GM19238 (cell line): Measurements from ENCODE around the gene CFAP141.
"Not testable (repeated sequence)": the region's sequence is repeated elsewhere in the genome, so short reads cannot be mapped to it uniquely, and the experiment has no call there.

Experiments used
- DNase-seq: peaks from one replicate; pipeline ENCODE4 v3.0.0; 2011; ENCODE audit warnings: low spot score; ENCODE audit not compliant: insufficient read length

Gene CFAP141

GRCh38 chr1:154206196-154206595 is at the start of gene CFAP141:
CFAP141 (minus strand) TSS chr1:154206333; CDS start chr1:154206307, 26 bp downstream.
- no peak for DNase-seq

GRCh38 chr1:154253671-154254070 is 47.5 kb upstream of the CFAP141 start:
- no peak for DNase-seq

- no peak for DNase-seq
These were observed 35.7 kb upstream of the CFAP141 start for GRCh38 chr1:154241703-154242351.

- no peak for DNase-seq
These were observed 34.2 kb upstream of the CFAP141 start for GRCh38 chr1:154240294-154240833.

- DNase-seq = no peak
These were observed 33.4 kb upstream of the CFAP141 start for GRCh38 chr1:154239491-154239890.

- DNase-seq = no peak
These were observed 31.9 kb upstream of the CFAP141 start for GRCh38 chr1:154237880-154238506.

- DNase-seq = no peak
These were observed 31.3 kb upstream of the CFAP141 start for GRCh38 chr1:154237435-154237834.

- no peak for DNase-seq
These were observed 30.7 kb upstream of the CFAP141 start for GRCh38 chr1:154236855-154237254.

GRCh38 chr1:154233127-154233526 is 27.0 kb upstream of the CFAP141 start:
- DNase-seq = not testable (repeated sequence)

GRCh38 chr1:154231112-154231511 is 25.0 kb upstream of the CFAP141 start:
- not testable (repeated sequence) for DNase-seq

- DNase-seq = no peak
These were observed 19.2 kb upstream of the CFAP141 start for GRCh38 chr1:154225370-154225769.

GRCh38 chr1:154223621-154224020 is 17.5 kb upstream of the CFAP141 start:
- no peak for DNase-seq

GRCh38 chr1:154222918-154223317 is 16.8 kb upstream of the CFAP141 start:
- no peak for DNase-seq

- no peak for DNase-seq
These were observed 16.4 kb upstream of the CFAP141 start for GRCh38 chr1:154222518-154222917.

GRCh38 chr1:154221278-154222001 is 15.3 kb upstream of the CFAP141 start:
- DNase-seq = peak; percentile 32

- DNase-seq = peak; percentile 14
These were observed 14.8 kb upstream of the CFAP141 start for GRCh38 chr1:154220970-154221277.

GRCh38 chr1:154220071-154220969 is 14.2 kb upstream of the CFAP141 start, which contains the start of gene UBAP2L:
UBAP2L (plus strand) TSS chr1:154220955; CDS start chr1:154225124, 4,169 bp downstream.
- DNase-seq = peak; percentile 90

GRCh38 chr1:154219541-154219940 is 13.4 kb upstream of the CFAP141 start:
- DNase-seq = no peak

GRCh38 chr1:154218545-154218944 is 12.4 kb upstream of the CFAP141 start:
- no peak for DNase-seq

- no peak for DNase-seq
These were observed 7.1 kb upstream of the CFAP141 start for GRCh38 chr1:154213274-154213673.

GRCh38 chr1:154212083-154212482 is 6.0 kb upstream of the CFAP141 start:
- no peak for DNase-seq
